ENCODE measurements around the gene KIAA0513.

Gene KIAA0513

DNA sequence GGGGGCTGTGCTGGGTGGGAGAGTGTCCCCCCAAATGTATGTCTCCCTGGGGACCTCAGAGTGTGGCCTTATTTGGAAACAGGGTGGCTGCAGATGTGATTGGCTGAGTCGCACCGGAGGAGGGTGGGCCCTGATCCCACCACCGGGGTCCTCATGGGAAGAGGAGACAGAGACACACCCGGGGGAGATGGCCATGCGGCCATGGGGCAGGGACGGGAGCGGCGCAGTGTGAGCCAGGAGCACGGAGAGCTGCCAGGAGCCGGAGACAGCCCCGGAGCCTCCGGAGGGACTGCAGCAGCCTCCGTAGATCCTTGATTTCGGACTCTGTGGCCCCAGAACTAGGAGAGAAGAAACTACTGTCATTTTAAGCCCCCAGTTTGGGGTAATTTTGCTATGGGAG lies 86.3 kb downstream of the KIAA0513 start:
- Histone ChIP-seq H3K9ac (ENCODE audit: low read length) (no peak overlapping the region), H3K27me3 (ENCODE audit: low read length) (no peaks in the 10 kb centered on the region), H3F3A (ENCODE audit: insufficient read depth) (no peaks in the 10 kb centered on the region), H3K4me2 (ENCODE audit: low read depth, low read length, poor library complexity, severe bottlenecking) (no peak overlapping the region), H2AFZ (ENCODE audit: low read depth, low read length, severe bottlenecking) (no peak overlapping the region), H3K9me3 (ENCODE audit: insufficient read depth, low read length) (no peaks in the 10 kb centered on the region), H3K27ac (ENCODE audit: low read depth, low read length) (no peak overlapping the region), H3K79me2 (ENCODE audit: insufficient read depth, low read length) (no peaks in the 10 kb centered on the region), H3K4me3 (ENCODE audit: insufficient read depth, low read length, poor library complexity, severe bottlenecking) (no peak overlapping the region), H3K36me3 (ENCODE audit: low read length) (no peaks in the 10 kb centered on the region), H4K20me1 (ENCODE audit: low read depth, low read length) (no peaks in the 10 kb centered on the region), H3K9me2 (replicated peaks; ENCODE audit: insufficient read depth, low read length) (no peaks in the 10 kb centered on the region)
- TF ChIP-seq EZH2phosphoT487 (conservative IDR thresholded peaks at IDR 0.05; ENCODE audit: low read length), result no peak
- TF ChIP-seq, protein P1, sequence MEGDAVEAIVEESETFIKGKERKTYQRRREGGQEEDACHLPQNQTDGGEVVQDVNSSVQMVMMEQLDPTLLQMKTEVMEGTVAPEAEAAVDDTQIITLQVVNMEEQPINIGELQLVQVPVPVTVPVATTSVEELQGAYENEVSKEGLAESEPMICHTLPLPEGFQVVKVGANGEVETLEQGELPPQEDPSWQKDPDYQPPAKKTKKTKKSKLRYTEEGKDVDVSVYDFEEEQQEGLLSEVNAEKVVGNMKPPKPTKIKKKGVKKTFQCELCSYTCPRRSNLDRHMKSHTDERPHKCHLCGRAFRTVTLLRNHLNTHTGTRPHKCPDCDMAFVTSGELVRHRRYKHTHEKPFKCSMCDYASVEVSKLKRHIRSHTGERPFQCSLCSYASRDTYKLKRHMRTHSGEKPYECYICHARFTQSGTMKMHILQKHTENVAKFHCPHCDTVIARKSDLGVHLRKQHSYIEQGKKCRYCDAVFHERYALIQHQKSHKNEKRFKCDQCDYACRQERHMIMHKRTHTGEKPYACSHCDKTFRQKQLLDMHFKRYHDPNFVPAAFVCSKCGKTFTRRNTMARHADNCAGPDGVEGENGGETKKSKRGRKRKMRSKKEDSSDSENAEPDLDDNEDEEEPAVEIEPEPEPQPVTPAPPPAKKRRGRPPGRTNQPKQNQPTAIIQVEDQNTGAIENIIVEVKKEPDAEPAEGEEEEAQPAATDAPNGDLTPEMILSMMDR (IDR thresholded peaks at IDR 0.05; ENCODE audit: insufficient read depth, low read length, poor library complexity, severe bottlenecking), result no peak

DNA sequence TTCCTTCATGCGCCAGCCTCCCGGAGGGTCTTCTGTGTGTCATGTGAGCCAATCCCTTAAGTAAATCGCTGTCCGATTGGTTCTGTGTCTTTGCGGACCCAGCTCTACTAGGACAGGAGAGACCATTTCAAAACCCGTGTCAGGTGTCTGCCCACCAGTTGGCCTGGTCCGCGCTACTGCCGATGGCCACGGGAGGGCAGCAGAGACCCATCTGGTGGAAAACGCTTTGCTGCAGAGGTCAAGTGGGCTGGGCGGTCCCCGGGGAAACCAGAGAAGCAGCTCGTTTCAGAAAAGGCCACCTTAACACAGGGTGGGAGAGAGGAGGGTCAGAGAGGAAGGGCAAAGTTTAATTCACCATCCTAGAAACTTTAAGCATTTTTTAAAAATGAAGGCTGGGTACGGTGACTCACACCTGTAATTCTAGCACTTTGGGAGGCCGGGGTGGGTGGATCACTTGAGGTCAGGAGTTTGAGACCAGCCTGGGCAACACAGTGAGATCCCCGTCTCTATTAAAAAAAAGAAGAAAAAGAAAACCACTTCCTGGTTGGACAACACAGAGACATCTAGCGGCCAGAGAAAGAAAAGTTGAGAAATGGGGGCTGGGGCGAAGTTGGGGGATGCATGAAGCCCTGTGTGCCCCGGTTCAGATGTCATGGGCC lies 87.4 kb downstream of the KIAA0513 start:
- no peaks in the 10 kb centered on the region for H3K27me3 ChIP-seq (ENCODE audit: low read length)
- no peak overlapping the region for H3K27ac ChIP-seq (ENCODE audit: low read depth, low read length)
- H3K9ac ChIP-seq (ENCODE audit: low read length), result no peak overlapping the region

DNA sequence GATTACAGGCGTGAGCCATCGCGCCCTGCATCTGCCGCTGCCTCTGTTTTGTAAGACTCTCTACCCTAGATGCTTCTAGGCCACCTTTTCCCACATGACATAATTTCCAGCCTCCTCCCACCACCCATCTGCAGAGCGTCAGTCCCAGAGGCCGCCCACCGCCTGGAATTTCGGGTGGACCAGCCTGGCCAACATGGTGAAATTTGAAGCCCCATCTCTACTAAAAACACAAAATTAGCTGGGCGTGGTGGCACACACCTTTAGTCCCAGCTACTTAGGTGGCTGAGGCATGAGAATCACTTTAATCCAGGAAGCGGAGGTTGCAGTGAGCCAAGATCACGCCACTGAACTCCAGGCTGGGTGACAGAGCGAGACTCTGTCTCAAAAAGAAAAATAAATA lies 89.8 kb downstream of the KIAA0513 start:
- Histone ChIP-seq H3F3A (ENCODE audit: insufficient read depth) (no peaks in the 10 kb centered on the region), H3K9ac (ENCODE audit: low read length) (no peak overlapping the region), H3K36me3 (ENCODE audit: low read length) (no peaks in the 10 kb centered on the region), H3K27me3 (ENCODE audit: low read length) (no peaks in the 10 kb centered on the region), H3K79me2 (ENCODE audit: insufficient read depth, low read length) (no peaks in the 10 kb centered on the region), H3K4me3 (ENCODE audit: insufficient read depth, low read length, poor library complexity, severe bottlenecking) (no peak overlapping the region), H2AFZ (ENCODE audit: low read depth, low read length, severe bottlenecking) (no peak overlapping the region), H3K4me2 (ENCODE audit: low read depth, low read length, poor library complexity, severe bottlenecking) (no peak overlapping the region), H3K9me2 (replicated peaks; ENCODE audit: insufficient read depth, low read length) (no peaks in the 10 kb centered on the region), H3K27ac (ENCODE audit: low read depth, low read length) (no peak overlapping the region), H3K9me3 (ENCODE audit: insufficient read depth, low read length) (no peaks in the 10 kb centered on the region), H4K20me1 (ENCODE audit: low read depth, low read length) (no peaks in the 10 kb centered on the region)
- TF ChIP-seq, protein P1 (IDR thresholded peaks at IDR 0.05; ENCODE audit: insufficient read depth, low read length, poor library complexity, severe bottlenecking), result no peak
- no peak for TF ChIP-seq EZH2phosphoT487 (conservative IDR thresholded peaks at IDR 0.05; ENCODE audit: low read length)

More for the DNA sequence above, 87.4 kb downstream of the KIAA0513 start:
- H3K79me2 ChIP-seq (ENCODE audit: insufficient read depth, low read length), result no peaks in the 10 kb centered on the region
- no peak overlapping the region for H3K4me3 ChIP-seq (ENCODE audit: insufficient read depth, low read length, poor library complexity, severe bottlenecking)
- H3K9me3 ChIP-seq (ENCODE audit: insufficient read depth, low read length), result no peaks in the 10 kb centered on the region
- H3F3A ChIP-seq (ENCODE audit: insufficient read depth), result no peaks in the 10 kb centered on the region
- H3K36me3 ChIP-seq (ENCODE audit: low read length), result no peaks in the 10 kb centered on the region
- TF ChIP-seq EZH2phosphoT487 (conservative IDR thresholded peaks at IDR 0.05; ENCODE audit: low read length), result no peak
- TF ChIP-seq, protein P1 (IDR thresholded peaks at IDR 0.05; ENCODE audit: insufficient read depth, low read length, poor library complexity, severe bottlenecking), result peak; percentile 96
- H2AFZ ChIP-seq (ENCODE audit: low read depth, low read length, severe bottlenecking), result no peak overlapping the region
- no peaks in the 10 kb centered on the region for H3K9me2 ChIP-seq (replicated peaks; ENCODE audit: insufficient read depth, low read length)
- H3K4me2 ChIP-seq (ENCODE audit: low read depth, low read length, poor library complexity, severe bottlenecking), result peak overlapping the region; percentile 31
- H4K20me1 ChIP-seq (ENCODE audit: low read depth, low read length), result no peaks in the 10 kb centered on the region
